CD8-positive, alpha-beta memory T cell (primary cell): ENCODE results near the gene P4HTM. TPM values are rescaled to one million over a fixed set of nuclear protein-coding genes. Genes with fewer than 3 reads are reported as not detected.
A peak's percentile ranks its signal among the peaks of the same experiment; 100 is the strongest.

Source experiments
- CTCF ChIA-PET: fragments of 350-600 bp; sonication (Branson Sonifier 250); formaldehyde crosslinking; loops from one replicate; lab custom pipeline; 2021; ENCODE audit warnings: antibody characterized with exemption; lab: Charles Lee
- POLR2A ChIA-PET: fragments of 350-600 bp; sonication (Branson Sonifier 250); formaldehyde crosslinking; loops from one replicate; lab custom pipeline; 2021; ENCODE audit warnings: antibody characterized with exemption; lab: Charles Lee
- DNase-seq, 5 donors: peaks; one replicate each; pipeline versions ENCODE4 v3.0.0 to v3.0.0-alpha.2; 2020 to 2022; ENCODE audit warnings: mixed read lengths in 1 of 5
- H3K27ac ChIP-seq: one replicate; pipeline ENCODE4 v1.7.0; 2013; ENCODE audit warnings: low read depth, mild to moderate bottlenecking, low read length, moderate library complexity
- H3K27me3 ChIP-seq: 2 replicates; pipeline ENCODE4 v1.7.0; 2013; ENCODE audit warnings: low read length, mild to moderate bottlenecking; ENCODE audit not compliant: insufficient read depth, poor library complexity, severe bottlenecking
- H3K36me3 ChIP-seq: 2 replicates; pipeline ENCODE4 v1.7.0; 2013; ENCODE audit warnings: mild to moderate bottlenecking, low read length, moderate library complexity; ENCODE audit not compliant: insufficient read depth
- H3K4me1 ChIP-seq: 2 replicates; pipeline ENCODE4 v1.7.0; 2013; ENCODE audit warnings: mild to moderate bottlenecking, low read length, moderate library complexity; ENCODE audit not compliant: insufficient read depth
- H3K4me3 ChIP-seq: 2 replicates; pipeline ENCODE4 v1.7.0; 2013; ENCODE audit warnings: mild to moderate bottlenecking, low read length
- H3K9me3 ChIP-seq: 2 replicates; pipeline ENCODE4 v1.7.0; 2013; ENCODE audit warnings: mild to moderate bottlenecking, low read length
- H3K27ac Mint-ChIP-seq, 8 donors: one replicate each; pipeline ENCODE4 v1.8.0; 2020 to 2021; ENCODE audit warnings: mixed read lengths in 8 of 8, mild to moderate bottlenecking in 6 of 8, inconsistent platforms in 3 of 8, moderate library complexity in 3 of 8
- H3K27me3 Mint-ChIP-seq, 2 donors: one replicate each; pipeline ENCODE4 v1.8.0; 2020 to 2021; ENCODE audit warnings: mixed read lengths in 2 of 2, mild to moderate bottlenecking in 1 of 2, moderate library complexity in 1 of 2
- H3K36me3 Mint-ChIP-seq, 3 donors: one replicate each; pipeline ENCODE4 v1.8.0; 2020 to 2021; ENCODE audit warnings: mixed read lengths in 3 of 3, inconsistent platforms in 1 of 3, mild to moderate bottlenecking in 1 of 3
- H3K4me1 Mint-ChIP-seq, 3 donors: one replicate each; pipeline ENCODE4 v1.8.0; 2020 to 2021; ENCODE audit warnings: mixed read lengths in 3 of 3, inconsistent platforms in 1 of 3, mild to moderate bottlenecking in 1 of 3
- H3K4me3 Mint-ChIP-seq, 7 donors: one replicate each; pipeline ENCODE4 v1.8.0; 2020 to 2021; ENCODE audit warnings: mixed read lengths in 7 of 7, mild to moderate bottlenecking in 6 of 7, moderate library complexity in 4 of 7, inconsistent platforms in 2 of 7
- H3K9me3 Mint-ChIP-seq, 5 donors: one replicate each; pipeline ENCODE4 v1.8.0; 2020 to 2022; ENCODE audit warnings: mixed read lengths in 5 of 5, mild to moderate bottlenecking in 3 of 5, moderate library complexity in 2 of 5, inconsistent platforms in 1 of 5
- polyA plus RNA-seq: library from polyadenylated mRNA; unstranded; fragments of 300-500 nt; fragmentation: Illumina TruSeq; gene quantifications from one replicate; pipeline ENCODE4 v1.2.3, GENCODE V29; 2021
- total RNA-seq, 2 experiments: library from RNA; stranded (reverse); gene quantifications; one replicate each; pipeline ENCODE4 v1.2.3, GENCODE V29; 2021

The P4HTM gene
- total and polyA plus RNA-seq, 3 experiments from 2014 or later = 28.6 to 35.0 (median 33.0) TPM

DNA sequence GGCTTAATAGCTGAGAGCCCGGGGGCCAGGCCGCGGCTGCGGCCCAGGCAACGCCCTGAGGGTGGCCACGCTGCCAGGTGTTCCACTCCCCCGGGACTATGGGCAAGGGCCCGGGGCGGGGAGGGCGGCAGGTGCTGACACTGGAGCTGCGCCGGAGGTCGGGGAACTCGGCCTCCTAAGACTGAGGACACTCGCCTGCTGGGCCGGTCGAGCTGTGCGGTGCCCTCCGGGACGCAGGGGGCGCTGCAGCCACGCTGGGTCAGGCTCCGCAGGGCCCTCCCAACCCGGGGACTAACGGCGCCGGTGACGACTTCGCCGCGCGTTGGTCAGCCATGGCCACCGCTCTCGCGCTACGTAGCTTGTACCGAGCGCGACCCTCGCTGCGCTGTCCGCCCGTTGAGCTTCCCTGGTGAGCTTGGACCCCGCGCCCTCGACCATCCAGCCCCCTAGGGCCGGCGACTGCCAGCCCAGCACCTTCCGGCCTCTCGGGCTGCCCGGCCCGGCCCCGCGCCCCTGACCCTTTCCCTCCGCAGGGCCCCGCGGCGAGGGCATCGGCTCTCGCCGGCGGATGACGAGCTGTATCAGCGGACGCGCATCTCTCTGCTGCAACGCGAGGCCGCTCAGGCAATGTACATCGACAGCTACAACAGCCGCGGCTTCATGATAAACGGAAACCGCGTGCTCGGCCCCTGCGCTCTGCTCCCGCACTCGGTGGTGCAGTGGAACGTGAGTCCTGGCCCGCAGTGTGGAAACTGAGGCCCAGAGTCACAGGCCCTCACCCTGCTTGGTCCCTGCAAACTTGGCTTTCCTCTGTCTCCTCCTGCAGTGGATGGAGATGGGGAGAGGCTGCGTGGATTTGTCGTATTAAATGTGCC, 32.0 kb downstream of the P4HTM start, which contains the start of gene NDUFAF3:
Gene NDUFAF3 (plus strand): TSS at position 309 of the 875 bp plus-strand sequence. CDS start 24 bp downstream, at position 333.
- ChIA-PET POLR2A (interaction anchor here (0.5 to 4.6 kb wide), 17 partner anchors 8 to 1328 kb away, joined by 3 to 79 read pairs (median 4); partner anchors contain the start of genes NPRL2, P4HTM, QRICH1 and RHOA), CTCF (interaction anchor here (0.8 to 7.7 kb wide), 19 partner anchors 9 to 327 kb away, joined by 3 to 121 read pairs (median 5); partner anchors contain the start of genes KLHDC8B, P4HTM, QARS1 and QRICH1)
- H3K9me3 Mint-ChIP-seq = no peaks in the 10 kb centered on the region
- H3K27me3 Mint-ChIP-seq = peaks cover 0 to 2% of the 10 kb centered on the region in 2 donors
- H3K4me3 Mint-ChIP-seq = peak within 1 kb of the TSS; percentile 91 to 97 (median 95)
- H3K4me1 ChIP-seq = peaks cover 38% of the 10 kb centered on the region
- peak; percentile 88 to 93 (median 90) for DNase-seq
- H3K9me3 ChIP-seq = no peaks in the 10 kb centered on the region
- peak within 1 kb of the TSS; percentile 95 to 99 (median 98) for H3K27ac Mint-ChIP-seq
- peak within 1 kb of the TSS; percentile 99 for H3K27ac ChIP-seq
- H3K4me3 ChIP-seq = peak within 1 kb of the TSS; percentile 95
- H3K4me1 Mint-ChIP-seq = peaks cover 30 to 73% (median 36%) of the 10 kb centered on the region in 3 donors
- H3K27me3 ChIP-seq = no peaks in the 10 kb centered on the region
- H3K36me3 Mint-ChIP-seq = peaks cover 0 to 61% (median 10%) of the 10 kb centered on the region in 3 donors
- peaks cover 27% of the 10 kb centered on the region for H3K36me3 ChIP-seq

DNA sequence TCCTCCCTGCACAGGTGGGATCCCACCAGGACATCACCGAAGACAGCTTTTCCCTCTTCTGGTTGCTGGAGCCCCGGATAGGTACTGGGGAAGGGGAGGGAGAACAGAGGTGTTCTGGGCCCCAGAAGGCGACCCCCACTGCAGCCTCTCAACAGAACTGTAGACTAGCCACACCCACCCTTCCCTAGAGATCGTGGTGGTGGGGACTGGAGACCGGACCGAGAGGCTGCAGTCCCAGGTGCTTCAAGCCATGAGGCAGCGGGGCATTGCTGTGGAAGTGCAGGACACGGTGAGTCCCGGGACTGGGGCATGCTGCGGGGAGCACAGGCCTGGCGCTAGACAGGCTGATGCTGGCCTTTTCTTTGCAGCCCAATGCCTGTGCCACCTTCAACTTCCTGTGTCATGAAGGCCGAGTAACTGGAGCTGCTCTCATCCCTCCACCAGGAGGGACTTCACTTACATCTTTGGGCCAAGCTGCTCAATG, 32.7 kb downstream of the P4HTM start:
- Histone ChIP-seq H3K27me3 (no peaks in the 10 kb centered on the region), H3K36me3 (peaks cover 27% of the 10 kb centered on the region), H3K27ac (peak overlapping the region; percentile 99), H3K4me1 (peaks cover 31% of the 10 kb centered on the region), H3K4me3 (peak overlapping the region; percentile 95), H3K9me3 (no peaks in the 10 kb centered on the region)
- peaks cover 0 to 2% of the 10 kb centered on the region in 2 donors for H3K27me3 Mint-ChIP-seq
- no peaks in the 10 kb centered on the region for H3K9me3 Mint-ChIP-seq
- peaks cover 0 to 58% (median 10%) of the 10 kb centered on the region in 3 donors for H3K36me3 Mint-ChIP-seq
- peak overlapping the region; percentile 89 to 97 (median 94) for H3K4me3 Mint-ChIP-seq
- peaks cover 30 to 70% (median 34%) of the 10 kb centered on the region in 3 donors for H3K4me1 Mint-ChIP-seq
- ChIA-PET CTCF (interaction anchor here (0.8 to 7.7 kb wide), 18 partner anchors 9 to 317 kb away, joined by 3 to 121 read pairs (median 5); partner anchors contain the start of genes KLHDC8B, P4HTM, QARS1 and QRICH1), POLR2A (interaction anchor here (0.7 to 4.6 kb wide), 7 partner anchors 14 to 98 kb away, joined by 3 to 79 read pairs (median 8); partner anchors contain the start of genes P4HTM, QRICH1, USP19 and WDR6)
- H3K27ac Mint-ChIP-seq = peak overlapping the region; percentile 95 to 98 (median 98)
- DNase-seq = no peak

DNA sequence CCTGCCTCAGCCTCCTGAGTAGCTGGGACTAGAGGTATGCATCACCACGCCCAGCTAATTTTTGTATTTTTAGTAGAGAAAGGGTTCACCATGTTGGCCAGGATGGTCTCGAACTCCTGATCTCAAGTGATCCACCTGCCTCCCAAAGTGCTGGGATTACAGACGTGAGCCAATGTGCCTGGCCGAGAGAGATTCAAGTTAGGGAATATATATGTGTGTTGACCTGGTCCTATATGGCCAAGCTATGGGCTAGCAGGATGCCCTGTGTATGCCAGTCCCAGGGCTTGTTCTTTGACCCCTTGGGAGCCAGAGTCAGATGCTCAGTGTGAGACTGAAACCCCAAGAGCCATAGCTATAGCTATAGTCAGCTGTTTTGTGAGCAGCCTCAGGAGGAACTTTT, 33.7 kb downstream of the P4HTM start:
- Mint-ChIP-seq H3K4me1 (peaks cover 38 to 76% (median 42%) of the 10 kb centered on the region in 3 donors), H3K36me3 (peaks cover 0 to 55% (median 10%) of the 10 kb centered on the region in 3 donors), H3K4me3 (peak overlapping the region; percentile 27 to 97 (median 89)), H3K27me3 (peaks cover 0 to 2% of the 10 kb centered on the region in 2 donors), H3K9me3 (no peaks in the 10 kb centered on the region), H3K27ac (peak overlapping the region in 7 of 8 donors; percentile 29 to 98 (median 71))
- Histone ChIP-seq H3K36me3 (peaks cover 27% of the 10 kb centered on the region), H3K27me3 (no peaks in the 10 kb centered on the region), H3K9me3 (no peaks in the 10 kb centered on the region), H3K4me3 (no peak overlapping the region), H3K27ac (no peak overlapping the region), H3K4me1 (peaks cover 38% of the 10 kb centered on the region)
- ChIA-PET POLR2A (interaction anchor here (0.6 to 4.6 kb wide), 3 partner anchors 15 to 70 kb away, joined by 3 to 45 read pairs (median 35); partner anchors contain the start of genes P4HTM and QRICH1), CTCF (interaction anchor here (1.1 to 7.7 kb wide), 5 partner anchors 14 to 70 kb away, joined by 3 to 121 read pairs (median 7); partner anchors contain the start of genes P4HTM, QRICH1 and WDR6)
- DNase-seq = no peak

DNA sequence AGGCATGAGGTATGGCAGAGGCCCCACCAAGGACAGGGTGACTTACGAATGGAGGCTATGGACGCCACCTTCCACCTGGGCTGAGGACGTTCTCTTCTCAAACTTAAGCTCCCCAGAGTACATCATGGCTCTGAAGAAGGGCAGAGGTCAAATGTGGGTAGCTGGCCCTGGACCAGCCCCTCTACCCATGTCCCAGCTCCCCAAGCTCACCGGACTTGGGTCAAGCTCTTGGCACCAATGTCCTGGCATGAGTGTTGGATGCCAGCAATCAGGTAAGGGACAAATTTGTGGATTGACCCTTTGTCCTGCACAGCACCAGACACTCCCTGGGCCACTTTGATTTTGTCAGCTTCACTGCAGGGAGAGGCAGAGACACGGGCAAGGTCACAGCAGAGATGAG, 34.4 kb downstream of the P4HTM start:
- H3K4me1 ChIP-seq = peaks cover 34% of the 10 kb centered on the region
- H3K9me3 Mint-ChIP-seq = peaks cover 0 to 2% (median 0%) of the 10 kb centered on the region in 5 donors
- peaks cover 0 to 2% of the 10 kb centered on the region in 2 donors for H3K27me3 Mint-ChIP-seq
- H3K4me3 ChIP-seq = no peak overlapping the region
- CTCF ChIA-PET = interaction anchor here (1.1 to 7.7 kb wide), 4 partner anchors 15 to 69 kb away, joined by 3 to 121 read pairs (median 16); partner anchors contain the start of genes QRICH1 and WDR6
- H3K4me1 Mint-ChIP-seq = peaks cover 41 to 80% (median 46%) of the 10 kb centered on the region in 3 donors
- POLR2A ChIA-PET = interaction anchor here (0.6 to 4.6 kb wide), 2 partner anchors 16 to 35 kb away, joined by 3 to 45 read pairs; partner anchors contain the start of gene P4HTM
- no peak for DNase-seq
- H3K27me3 ChIP-seq = no peaks in the 10 kb centered on the region
- peak overlapping the region in 4 of 8 donors; percentile 17 to 95 (median 62) for H3K27ac Mint-ChIP-seq
- H3K36me3 ChIP-seq = peaks cover 27% of the 10 kb centered on the region
- H3K36me3 Mint-ChIP-seq = peaks cover 0 to 59% (median 10%) of the 10 kb centered on the region in 3 donors
- H3K4me3 Mint-ChIP-seq = peak overlapping the region in 2 of 7 donors; percentile 68 to 87
- H3K27ac ChIP-seq = no peak overlapping the region
- no peaks in the 10 kb centered on the region for H3K9me3 ChIP-seq

DNA sequence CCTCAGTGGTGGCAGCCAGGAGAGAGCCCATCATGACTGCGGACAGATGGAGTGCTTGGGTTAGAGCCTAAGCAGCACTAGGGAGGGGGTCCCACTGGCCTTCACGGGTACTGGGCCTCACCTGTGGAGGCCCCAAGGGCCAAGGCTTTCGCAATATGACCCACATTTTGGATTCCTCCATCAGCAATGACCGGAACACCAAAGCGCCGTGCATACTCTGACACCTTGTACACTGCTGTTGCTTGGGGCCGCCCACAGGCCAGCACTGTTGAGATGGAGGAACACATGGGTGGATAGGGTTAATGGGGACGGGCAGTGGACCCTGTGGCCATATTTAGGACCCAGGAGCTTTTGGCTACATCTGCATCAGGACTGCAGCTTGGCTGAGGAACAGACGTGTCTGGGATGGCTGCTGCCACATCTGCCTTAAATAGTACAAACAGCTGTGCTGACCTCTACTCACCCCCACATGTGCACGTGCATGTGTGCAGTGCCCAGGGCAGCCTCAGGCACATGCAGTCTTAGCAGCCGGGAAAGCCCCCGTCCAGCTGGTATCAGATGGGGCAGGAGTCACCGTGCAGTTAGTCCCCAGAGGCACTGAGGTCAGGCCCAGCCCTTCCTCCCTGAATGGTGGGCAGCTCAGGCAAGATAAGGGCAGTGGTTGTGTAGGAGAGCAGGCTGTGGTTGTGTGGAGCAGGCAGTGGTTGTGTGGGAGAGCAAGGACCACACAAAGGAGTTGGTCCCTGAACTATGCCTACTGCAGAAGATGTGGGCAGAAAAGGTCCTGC, 35.2 kb downstream of the P4HTM start:
- H3K4me3 ChIP-seq = no peak overlapping the region
- Mint-ChIP-seq H3K36me3 (peaks cover 0 to 65% (median 10%) of the 10 kb centered on the region in 3 donors), H3K4me3 (peak overlapping the region in 2 of 7 donors; percentile 68 to 87), H3K27ac (peak overlapping the region in 5 of 8 donors; percentile 26 to 95 (median 61)), H3K27me3 (peaks cover 0 to 2% of the 10 kb centered on the region in 2 donors), H3K4me1 (peaks cover 37 to 76% (median 42%) of the 10 kb centered on the region in 3 donors), H3K9me3 (peaks cover 0 to 2% (median 0%) of the 10 kb centered on the region in 5 donors)
- ChIA-PET CTCF (interaction anchor here (1.1 to 7.7 kb wide), 2 partner anchors 16 to 37 kb away, joined by 5 to 121 read pairs; partner anchors contain the start of gene WDR6), POLR2A (interaction anchor here (1.3 to 4.6 kb wide), 2 partner anchors 36 to 69 kb away, joined by 3 to 45 read pairs; partner anchors contain the start of genes P4HTM and QRICH1)
- no peaks in the 10 kb centered on the region for H3K9me3 ChIP-seq
- peak in 1 of 5 donors; percentile 43 for DNase-seq
- peaks cover 30% of the 10 kb centered on the region for H3K4me1 ChIP-seq
- H3K27me3 ChIP-seq = no peaks in the 10 kb centered on the region
- peaks cover 27% of the 10 kb centered on the region for H3K36me3 ChIP-seq
- H3K27ac ChIP-seq = no peak overlapping the region

DNA sequence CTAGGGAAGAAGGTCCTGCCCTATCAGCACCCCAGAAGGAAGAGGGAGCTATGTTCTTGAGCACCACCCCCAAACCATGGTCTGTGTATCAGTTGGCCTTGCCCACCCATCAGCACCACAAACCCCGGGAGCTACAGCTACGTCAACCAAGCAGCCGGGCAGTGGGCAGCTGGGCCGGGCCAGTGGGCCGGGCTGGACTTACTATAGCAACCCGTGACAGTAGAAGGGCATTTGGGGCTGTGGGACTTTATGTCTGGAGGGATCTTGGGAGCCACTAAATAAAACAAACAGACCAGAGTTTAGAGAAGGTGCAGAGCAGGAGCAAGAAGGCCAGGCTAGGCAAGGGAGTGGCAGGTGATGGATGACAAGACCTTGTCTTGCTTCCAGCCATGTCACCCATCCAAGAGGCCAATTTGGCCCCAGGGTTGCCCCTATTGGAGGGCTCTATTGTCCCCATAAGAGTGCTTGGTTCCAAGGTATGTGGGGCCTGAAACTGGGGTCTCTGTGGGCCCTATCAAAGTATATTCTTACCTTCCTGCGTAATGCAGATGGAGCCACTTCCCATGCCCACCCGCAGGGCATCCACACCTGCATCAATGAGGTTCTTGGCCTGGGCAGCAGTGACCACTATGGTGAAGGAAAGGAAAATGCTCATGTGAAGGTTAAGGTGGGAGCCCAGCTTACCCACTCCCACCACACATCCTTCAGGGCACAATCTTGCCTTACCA, 35.9 kb downstream of the P4HTM start:
- Histone ChIP-seq H3K9me3 (no peaks in the 10 kb centered on the region), H3K4me1 (peaks cover 26% of the 10 kb centered on the region), H3K36me3 (peaks cover 33% of the 10 kb centered on the region), H3K27me3 (no peaks in the 10 kb centered on the region), H3K27ac (no peak overlapping the region), H3K4me3 (no peak overlapping the region)
- no peak for DNase-seq
- Mint-ChIP-seq H3K27me3 (peaks cover 0 to 2% of the 10 kb centered on the region in 2 donors), H3K4me1 (peaks cover 35 to 70% (median 39%) of the 10 kb centered on the region in 3 donors), H3K36me3 (peaks cover 0 to 68% (median 10%) of the 10 kb centered on the region in 3 donors), H3K9me3 (peaks cover 0 to 2% (median 0%) of the 10 kb centered on the region in 5 donors), H3K4me3 (peak overlapping the region in 2 of 7 donors; percentile 45 to 87), H3K27ac (peak overlapping the region in 4 of 8 donors; percentile 26 to 95 (median 55))
- CTCF ChIA-PET = interaction anchor here (1.0 to 7.7 kb wide), 4 partner anchors 9 to 38 kb away, joined by 3 to 121 read pairs (median 5); partner anchors contain the start of gene WDR6
- POLR2A ChIA-PET = interaction anchor here (0.5 to 1.3 kb wide), 3 partner anchors 36 to 103 kb away, joined by 3 to 4 read pairs (median 3); partner anchors contain the start of genes P4HTM and QRICH1
